ENCODE data around the gene RTP2.

DNA sequence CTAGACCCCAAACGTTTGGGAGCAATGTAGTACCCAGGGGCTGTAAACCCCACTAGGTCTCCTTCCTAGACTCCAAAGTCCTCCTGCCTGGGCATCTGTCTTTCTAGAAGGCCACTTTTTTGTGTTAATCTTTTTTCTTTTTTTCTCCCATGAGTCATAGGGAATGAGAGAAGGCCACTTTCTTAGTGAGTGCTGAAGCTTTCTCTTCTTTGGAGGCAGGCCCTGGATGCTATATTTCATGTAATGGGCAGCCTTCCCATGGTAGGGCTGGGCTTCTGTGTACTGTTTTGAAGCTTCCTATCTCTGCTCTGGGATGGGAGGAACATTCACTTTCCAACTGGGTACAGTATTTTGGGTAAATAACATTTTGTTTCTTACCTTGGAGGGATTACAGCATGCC lies 15.2 kb upstream of the RTP2 start:
- TF ChIP-seq ESRRG (CRISPR knock-in tag; IDR thresholded peaks at IDR 0.05) (no peak), ISL1 (CRISPR knock-in tag; IDR thresholded peaks at IDR 0.05) (no peak)
- TF ChIP-seq, protein P1, sequence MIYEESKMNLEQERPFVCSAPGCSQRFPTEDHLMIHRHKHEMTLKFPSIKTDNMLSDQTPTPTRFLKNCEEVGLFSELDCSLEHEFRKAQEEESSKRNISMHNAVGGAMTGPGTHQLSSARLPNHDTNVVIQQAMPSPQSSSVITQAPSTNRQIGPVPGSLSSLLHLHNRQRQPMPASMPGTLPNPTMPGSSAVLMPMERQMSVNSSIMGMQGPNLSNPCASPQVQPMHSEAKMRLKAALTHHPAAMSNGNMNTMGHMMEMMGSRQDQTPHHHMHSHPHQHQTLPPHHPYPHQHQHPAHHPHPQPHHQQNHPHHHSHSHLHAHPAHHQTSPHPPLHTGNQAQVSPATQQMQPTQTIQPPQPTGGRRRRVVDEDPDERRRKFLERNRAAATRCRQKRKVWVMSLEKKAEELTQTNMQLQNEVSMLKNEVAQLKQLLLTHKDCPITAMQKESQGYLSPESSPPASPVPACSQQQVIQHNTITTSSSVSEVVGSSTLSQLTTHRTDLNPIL (CRISPR knock-in tag; IDR thresholded peaks at IDR 0.05; ENCODE audit: low read depth), result no peak

Data from SK-N-SH treated with all-trans-retinoic acid at 6 μM for 48 hours (cell line).